Fibroblast of peridontal ligament (primary cell): Measurements from ENCODE around the gene OR7C1.
A peak's percentile ranks its signal among the peaks of the same experiment; 100 is the strongest.
"Not testable (repeated sequence)": the region's sequence is repeated elsewhere in the genome, so short reads cannot be mapped to it uniquely, and the experiment has no call there.

Source experiments
- DNase-seq: peaks from one replicate; pipeline ENCODE4 v3.0.0-alpha.2; 2010; ENCODE audit errors: extremely low read depth

Gene OR7C1

DNA sequence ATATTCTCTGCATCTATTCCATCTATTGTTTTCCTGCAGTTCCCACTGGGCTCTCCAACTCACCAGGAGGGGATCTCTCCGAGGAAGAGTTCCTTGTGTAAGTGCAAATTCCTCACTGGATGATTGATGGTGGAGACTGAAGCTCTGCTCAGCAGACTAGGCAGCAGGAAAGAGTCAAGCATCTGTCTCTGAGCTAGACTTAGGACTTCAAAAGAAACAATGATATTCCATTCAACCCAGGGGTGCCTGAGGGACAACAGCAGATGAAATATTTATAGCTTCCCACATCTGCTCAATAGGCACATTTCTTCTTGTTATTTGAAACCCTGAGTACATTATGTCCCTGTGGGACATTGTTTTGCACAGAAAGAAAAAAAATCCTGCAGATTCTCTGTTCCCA lies at the start of gene OR7C1, which contains the start of gene OR7A5:
Gene OR7C1, minus strand, starts transcription at position 175 of the 400 bp plus-strand sequence. CDS start 35,049 bp downstream, outside the sequence.
Gene OR7A5, minus strand, starts transcription at position 175 of the 400 bp plus-strand sequence. CDS start 6,944 bp downstream, outside the sequence.
- DNase-seq, result no peak

DNA sequence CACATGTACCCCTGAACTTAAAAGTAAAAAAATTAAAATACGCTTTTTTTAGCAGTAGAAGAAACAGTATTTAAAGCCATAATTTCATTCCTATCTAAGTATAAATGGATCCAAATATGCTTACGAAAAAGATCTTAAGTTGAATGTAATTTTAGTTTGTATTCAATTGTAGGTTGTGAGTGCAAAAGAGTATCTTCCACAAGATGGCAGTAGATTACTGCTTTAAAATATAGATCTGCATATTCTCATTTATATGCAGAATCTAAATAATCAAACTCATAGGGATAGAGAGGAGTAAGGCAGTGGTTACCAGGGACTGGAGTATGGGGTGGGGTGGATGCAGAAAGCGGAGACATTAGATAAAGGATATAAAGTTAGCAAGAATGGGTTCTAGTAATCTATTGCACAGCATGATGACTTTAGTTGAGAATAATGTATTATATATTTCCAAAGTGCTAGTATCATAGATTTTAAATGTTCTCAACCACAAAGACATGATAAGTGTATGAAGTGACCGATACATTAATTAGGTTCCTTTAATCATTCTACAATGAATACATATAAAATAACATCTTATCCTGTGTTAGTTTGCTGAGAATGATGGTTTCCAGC lies 36.7 kb upstream of the OR7C1 start:
- peak; percentile 20 for DNase-seq

DNA sequence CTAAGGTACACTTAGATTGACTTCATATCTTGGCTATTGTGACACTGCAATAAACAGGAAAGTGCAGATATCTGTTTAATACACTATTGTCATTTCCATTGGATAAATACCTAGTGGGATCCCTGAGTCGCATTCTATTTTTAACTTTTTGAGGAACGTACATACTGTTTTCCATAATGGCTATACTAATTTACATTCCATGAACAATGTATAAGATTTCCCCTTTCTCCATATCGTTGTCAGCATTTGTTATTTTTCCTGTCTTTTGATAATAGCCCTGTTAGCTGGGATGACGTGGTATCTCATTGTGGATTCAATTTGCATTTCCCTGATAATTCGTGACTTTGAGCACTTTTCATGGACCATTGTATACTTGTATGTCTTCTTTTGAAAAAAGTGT lies 33.5 kb upstream of the OR7C1 start:
- DNase-seq, result no peak

DNA sequence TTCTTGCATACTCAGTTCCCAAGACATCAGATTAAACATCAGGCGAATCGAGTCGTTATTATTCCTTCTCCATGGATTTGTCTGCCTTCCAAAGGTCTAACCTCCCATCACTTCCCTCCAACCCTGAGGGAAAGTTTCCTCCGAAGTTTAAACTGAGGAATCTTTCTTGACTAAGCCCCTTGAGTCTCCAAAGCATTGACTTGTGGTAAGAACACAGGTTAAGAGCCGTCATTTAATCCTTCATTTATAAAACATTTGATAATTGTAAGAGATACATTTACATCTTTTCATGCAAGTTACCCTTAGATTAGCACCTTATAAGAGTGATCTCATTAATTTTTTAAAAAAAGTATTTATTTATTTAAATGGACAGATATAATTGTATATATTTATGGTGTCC lies 13.8 kb upstream of the OR7C1 start, which contains the start of gene OR7A10:
Gene OR7A10, minus strand, starts transcription at position 101 of the 400 bp plus-strand sequence. CDS start 7,045 bp downstream, outside the sequence.
- DNase-seq, result no peak

DNA sequence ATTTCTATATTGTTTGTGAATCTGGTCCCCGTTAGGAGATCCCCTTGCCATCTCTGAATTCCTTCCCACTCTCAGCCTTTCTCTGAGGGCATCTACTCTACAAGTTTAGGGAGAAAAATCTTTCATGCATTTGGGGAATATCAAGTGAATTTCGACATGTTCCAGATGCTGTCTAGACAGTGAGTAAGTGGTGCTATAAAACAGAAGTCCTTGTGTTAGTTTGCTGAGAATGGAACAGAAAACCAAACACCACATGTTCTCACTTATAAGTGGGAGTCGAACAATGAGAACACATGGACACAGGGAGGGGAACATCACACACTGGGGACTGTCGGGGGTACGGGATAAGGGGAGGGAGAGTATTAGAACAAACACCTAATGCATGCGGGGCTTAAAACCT lies 8.6 kb upstream of the OR7C1 start:
- no peak for DNase-seq

DNA sequence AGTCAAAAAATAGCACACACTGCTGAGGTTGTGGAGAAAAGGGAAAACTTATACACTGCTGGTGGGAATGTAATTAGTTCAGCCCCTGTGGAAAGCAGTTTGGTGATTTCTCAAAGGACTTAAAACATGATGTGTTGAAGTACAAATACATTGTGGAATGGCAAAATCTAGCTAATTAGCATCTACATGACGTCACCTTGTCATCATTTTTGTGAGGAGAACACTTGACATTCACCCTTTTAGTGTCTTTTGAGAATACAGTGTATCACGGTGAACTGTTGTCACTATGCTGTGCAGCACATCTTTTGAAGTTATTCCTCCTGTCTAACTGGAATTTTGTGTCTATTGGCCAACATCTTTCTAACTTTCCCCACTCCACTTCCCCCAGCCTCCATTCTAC lies 8.2 kb upstream of the OR7C1 start:
- DNase-seq, result no peak

DNA sequence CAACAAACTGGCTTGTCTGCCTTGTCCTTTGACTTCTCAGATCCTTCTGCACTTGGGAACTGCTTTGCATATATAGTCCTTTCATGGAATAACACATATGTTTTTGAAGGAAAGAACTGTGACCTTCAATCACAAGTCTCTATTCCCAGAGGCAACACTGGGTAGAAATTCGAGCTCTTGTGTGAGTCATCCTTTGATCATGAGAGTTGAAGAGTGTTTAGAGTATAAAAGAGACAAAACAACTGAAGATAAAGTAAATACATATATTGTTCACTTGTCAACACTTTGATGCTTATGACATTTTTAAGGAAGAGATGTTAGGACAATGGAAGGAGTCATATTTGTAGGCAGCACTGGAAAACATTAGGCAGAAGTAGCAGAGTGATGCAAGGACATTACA lies 5.2 kb upstream of the OR7C1 start:
- DNase-seq, result no peak

DNA sequence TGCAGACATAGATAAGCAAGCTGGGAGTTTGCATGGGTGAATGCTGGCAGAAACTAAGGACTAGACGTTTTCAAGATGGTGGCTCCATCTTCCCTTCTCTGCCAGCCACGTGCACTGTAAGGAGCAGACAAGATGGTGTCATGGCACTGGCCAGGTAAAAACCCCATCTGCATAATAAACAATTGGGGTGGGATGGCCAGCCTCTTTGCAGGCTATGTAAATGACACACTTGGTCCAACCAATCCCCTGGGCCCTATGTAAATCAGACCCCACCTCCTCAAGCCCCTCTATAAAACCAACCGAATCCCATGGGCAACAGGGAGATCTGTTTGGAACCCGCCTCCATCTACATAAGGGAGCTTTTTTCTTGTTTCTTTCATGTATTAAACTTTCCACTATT lies 2.4 kb upstream of the OR7C1 start:
- no peak for DNase-seq

DNA sequence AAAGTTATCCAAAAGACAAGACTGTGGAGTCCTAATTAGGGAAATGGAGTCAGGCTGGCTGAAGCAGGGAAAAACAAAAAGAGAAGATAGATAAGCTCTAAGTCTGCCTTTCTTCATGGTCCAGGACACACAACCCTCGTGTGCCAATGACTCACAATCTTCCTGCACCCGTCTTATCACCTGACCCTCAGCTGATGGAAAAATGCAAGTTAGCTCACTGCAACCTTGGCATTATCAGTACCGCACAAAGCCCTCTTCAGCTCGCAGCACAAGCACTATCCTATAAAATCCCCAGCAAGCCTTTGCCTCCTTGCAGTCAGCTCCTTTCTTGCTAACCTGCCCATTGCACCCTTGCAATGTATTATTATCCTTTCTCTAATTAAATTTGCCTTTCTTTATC lies 4.3 kb downstream of the OR7C1 start:
- no peak for DNase-seq

DNA sequence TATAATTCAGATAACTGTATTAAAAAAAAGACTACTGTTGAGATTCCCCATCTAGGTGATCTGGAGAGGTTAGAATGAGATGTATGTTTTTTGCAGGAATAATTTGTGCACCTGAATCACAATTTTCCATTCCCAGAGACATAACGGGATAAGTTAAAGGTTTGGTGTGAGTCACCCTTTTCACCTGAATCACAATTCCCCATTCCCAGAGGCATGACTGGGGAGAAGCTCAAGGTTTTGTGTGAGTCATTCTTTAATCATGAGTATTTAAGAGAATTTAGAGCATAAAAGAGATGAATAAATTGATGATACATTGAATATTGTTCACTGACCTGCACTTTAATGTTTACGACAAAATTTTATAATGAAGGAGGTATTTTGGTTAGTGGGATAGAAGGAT lies 9.0 kb downstream of the OR7C1 start:
- no peak for DNase-seq

DNA sequence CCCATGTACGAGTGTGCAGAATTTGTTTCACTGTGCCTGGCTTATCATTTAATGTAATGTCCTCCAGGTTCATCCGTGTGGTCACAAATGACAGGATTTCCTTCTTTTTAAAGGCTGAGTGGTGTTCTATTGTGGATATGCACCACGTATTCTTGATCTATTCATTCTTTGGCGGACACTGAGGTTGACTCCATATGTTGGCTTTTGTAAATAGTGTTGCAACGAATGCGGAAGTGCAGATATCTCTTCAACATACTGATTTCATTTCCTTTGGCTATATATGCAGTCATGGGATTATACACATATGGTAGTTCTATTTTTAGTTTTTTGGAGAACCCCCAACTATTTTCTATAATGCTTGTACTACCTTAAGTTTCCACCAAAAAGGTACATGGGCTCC lies 13.0 kb downstream of the OR7C1 start:
- no peak for DNase-seq

DNA sequence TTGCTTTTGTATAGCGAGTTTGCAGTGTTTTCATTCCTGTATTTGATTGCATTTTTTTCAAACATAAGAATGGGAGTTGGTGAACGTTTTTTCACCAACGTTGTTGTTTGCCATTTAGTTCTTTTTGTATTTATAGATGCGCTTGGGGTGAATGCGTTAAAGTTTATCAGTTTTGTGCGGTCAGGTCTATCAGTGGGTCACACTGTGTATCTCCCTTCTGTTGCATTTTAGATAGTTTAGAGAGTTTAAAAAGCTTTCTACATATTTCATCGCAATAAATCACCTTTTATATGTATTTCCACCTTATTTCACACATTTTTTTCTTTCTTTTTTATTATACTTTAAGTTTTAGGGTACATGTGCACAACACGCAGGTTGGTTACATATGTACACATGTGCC lies 16.4 kb downstream of the OR7C1 start:
- no peak for DNase-seq

DNA sequence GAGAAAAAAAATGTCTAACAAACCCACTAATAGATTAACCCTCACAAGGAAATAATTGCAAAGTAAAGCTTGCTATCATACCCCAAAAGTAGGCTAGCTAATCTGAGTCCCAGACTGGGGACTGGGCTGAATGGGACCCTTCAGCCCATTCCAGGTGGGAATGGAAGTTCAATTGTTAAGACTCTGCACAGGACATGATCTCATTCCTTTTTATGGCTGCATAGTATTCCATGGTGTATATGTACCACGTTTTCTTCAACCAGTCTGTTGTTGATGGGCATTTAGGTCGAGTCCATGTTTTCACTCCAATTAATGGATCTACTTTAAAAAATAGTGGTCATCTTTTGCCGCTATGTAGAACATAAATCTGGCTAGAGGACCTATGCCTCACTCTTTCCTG lies 17.9 kb downstream of the OR7C1 start:
- DNase-seq, result no peak

DNA sequence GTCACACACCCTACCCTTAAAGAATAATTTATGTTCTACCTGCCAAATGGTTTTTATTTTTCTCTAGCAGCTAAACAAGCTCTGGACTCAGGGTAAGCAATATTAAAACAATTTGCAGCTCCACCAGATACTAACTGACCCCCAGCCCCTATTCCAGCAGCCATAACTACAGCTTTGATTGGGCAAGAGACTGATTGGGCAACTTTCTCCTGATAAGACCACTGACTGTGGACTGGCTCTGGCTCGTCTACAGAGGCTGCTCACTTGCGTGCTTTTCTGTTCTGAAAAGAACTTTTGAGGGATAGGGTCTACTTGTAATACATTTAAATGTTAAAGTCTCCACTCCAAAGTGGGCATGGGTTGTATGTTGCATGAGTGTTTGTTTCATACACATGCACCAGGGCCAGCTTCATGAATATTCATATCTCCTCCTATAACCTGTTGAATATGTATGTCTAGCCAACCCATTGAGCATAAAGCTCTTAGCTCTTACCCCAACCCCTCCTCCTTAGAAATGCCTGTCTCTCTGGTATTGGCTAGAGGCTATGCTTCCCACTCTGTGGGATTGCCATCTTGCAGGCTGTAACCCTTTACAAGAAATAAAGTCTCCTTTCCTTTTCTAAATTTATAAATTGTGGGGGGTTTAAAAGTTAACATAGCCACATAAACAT lies 19.9 kb downstream of the OR7C1 start:
- DNase-seq, result no peak

DNA sequence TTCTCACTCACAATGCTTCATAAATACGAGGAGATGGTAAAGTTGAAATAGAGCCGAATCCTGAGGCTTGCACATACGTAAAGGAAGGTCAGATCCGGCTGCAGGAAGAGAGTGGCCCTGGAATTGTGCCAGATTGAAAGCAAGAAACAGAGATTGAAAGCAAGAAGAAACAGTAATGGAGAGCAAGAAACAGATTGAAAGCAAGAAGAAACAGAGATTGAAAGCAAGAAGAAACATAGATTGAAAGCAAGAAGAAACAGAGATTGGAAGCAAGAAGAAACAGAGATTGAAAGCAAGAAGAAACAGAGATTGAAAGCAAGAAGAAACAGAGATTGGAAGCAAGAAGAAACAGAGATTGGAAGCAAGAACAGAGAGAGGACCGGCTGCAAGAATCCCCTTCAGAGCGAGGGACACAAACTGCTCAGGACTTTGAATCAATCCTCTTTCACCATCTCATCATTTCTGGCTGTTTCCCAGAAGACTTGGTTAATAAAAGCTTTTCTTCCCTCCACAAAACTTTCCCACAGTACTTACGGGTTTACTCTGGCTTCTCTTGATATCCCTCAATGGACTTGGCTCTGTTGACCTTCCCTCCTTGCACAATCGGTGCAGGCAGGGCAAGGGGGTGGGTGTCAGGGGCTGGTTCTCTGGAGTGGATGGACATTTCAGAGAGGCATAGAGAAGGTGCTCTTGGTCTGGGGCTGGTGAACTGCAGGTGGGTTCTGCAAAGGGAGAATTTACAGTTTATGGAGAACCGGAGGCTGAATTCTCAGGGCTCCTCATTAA lies 25.5 kb downstream of the OR7C1 start:
- DNase-seq, result no peak

DNA sequence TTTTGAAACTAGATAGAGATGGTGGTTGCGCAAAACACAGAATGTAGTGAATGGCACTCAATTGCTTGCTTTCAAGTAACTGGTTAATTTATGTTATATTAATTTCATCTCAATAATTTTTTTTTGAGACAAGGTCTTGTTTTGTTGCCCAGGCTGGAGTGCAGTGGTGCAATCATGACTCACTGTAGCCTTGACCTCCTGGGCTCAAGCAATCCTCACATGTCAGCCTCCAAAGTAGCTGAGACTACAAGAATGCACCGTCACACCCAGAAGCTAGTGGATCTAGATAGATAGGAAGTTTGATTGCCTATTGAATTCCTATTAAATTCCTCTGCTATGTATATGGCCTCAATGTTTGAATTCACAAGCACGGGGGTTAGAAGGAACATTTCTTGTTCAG lies 30.2 kb downstream of the OR7C1 start:
- DNase-seq, result no peak

DNA sequence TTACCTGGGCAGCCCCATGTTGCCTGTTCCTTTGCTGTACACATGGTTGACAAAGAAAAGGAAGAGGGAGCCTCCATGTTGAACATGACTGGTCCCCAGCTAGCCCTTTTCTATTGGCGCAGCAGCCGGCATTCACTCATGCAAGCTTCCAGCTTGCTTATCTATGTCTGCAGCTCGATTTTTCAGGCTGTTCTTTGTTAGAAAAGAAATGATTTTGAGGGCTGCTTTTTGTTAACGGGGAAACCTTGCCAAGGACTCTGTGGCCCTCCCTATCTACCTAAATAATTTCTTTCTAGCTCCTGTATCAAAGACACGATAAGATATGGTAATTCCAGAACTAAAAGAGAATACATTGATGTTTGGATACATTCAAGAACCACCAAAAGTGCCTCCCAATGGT lies 36.2 kb downstream of the OR7C1 start:
- no peak for DNase-seq

DNA sequence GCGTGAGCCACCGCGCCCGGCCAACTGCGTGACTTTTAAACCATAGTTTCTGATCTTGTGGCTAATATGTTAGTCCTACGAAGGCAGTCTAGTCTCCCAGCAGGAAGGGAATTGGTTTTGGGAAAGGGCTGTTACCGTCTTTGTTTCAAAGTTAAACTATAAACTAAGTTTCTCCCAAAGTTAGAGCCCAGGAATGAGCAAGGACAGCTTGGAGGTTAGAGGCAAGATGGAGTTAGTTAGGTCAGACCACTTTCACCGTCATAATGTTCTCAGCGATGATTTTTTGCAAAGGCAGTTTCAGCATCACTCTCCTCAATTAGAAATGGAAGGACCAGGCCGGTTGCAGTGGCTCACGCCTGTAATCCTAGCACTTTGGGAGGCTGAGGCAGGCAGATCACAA lies 39.0 kb downstream of the OR7C1 start:
- DNase-seq, result no peak

DNA sequence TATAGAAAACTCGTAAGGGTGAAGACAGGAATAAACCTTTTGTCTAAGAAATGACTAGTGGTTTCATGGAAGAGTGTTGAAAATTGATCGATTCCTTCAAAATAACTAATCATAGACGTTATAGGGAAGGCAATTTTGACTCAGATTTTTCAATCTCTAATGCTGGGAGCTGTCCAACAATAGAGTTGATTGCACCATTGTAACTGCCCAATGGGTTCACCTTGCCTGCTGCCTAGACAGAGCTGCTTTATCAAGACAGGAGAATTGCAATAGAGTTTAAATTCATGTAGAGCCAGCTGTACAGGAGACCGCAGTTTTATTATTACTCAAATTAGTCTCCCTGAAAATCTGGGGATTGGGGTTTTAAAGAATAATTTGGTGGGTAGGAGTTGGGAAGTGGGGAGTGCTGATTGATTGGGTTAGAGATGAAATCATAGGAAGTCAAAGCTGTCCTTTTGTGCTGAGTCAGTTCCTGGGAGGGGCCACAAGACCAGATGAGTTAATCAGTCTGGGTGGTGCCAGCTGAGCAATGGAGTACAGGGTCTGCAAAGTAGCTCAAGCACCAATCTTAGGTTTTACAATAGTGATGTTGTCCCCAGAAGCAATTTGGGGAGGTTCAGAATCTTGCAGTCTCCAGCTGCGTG lies 39.8 kb downstream of the OR7C1 start:
- no peak for DNase-seq

DNA sequence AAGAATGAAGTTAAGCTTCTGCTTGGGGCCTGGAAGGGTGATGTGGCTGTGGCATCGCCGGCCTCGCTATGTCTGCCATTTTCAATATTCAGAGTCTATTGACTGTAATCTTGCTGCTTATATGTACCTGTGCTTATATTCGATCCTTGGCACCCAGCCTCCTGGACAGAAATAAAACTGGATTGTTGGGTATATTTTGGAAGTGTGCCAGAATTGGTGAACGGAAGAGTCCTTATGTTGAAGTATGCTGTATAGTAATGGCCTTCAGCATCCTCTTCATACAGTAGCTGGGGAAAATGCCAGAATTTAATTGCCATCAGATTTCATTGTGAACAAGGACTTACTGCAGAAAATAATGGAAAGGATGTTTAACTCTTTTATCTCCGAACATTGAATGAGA lies 42.7 kb downstream of the OR7C1 start:
- not testable (repeated sequence) for DNase-seq

DNA sequence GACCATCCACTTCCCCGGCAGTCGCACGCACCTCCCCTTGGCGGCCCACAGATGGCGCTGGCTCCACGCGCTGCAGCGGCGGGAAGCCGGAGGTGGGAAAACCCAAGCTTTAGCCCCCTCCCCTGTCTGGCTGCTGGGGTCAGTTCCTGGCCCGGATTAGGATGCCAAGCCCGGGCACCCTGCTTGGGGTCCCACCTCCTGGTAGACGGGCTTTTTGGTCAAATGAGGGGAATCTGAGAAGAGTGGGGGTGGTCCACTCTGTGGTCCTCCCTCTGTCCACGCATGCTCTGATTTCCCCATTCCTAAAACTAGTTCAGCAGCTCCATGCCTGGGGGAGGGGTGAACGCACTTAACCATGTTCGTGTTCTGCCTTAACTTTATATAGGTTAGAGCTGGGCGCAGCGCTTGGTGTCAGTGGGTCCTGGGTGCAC lies 48.5 kb downstream of the OR7C1 start:
- no peak for DNase-seq

DNA sequence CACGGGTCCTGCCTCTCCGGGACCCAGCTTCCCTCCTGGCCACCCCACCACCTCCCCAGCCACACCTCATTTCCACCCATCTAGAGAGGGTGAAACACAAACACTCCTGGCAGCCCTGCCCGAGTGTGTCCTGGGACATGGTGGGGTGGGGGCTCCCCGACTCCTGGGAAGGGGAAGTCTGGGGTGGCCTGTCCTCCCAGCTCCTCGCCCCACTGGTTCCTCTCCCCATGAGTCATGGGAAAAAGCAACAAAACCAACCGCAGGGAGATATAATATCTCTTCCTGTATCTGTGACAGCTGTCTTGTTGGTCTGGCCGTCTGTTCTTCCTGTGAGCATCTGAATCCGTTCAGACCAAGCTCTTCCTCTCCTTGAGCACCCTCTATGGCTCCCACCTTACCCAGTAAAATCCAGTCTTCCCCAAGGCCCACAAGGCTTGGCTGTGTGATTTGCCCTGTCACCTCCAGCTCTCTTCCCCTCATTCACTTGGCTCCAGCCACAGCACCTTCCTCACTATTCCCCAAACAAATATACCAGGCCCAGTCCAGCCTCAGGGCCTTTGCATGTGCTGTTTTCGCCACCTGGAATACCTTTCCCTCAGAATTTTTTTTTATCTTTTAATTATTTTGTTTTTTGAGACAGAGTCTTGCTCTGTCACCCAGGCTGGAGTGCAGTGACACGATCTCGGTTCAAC lies 49.7 kb downstream of the OR7C1 start:
- DNase-seq, result not testable (repeated sequence)
